ENCODE results near the gene PSEN2.

The PSEN2 gene

GRCh38 chr1:226888816-226889215, 18.4 kb downstream of the PSEN2 start:
- H3K36me3 ChIP-seq, result no peaks in the 10 kb centered on the region
- no peak overlapping the region for H3K4me3 ChIP-seq (ENCODE audit: low read depth in 1 of 2, low read length in 1 of 2)
- H3K27ac ChIP-seq, result no peak overlapping the region
- H3K27me3 ChIP-seq, result no peaks in the 10 kb centered on the region
- H3K4me1 ChIP-seq (ENCODE audit: control insufficient read depth in 1 of 2, insufficient read depth in 1 of 2, low read depth in 1 of 2, low read length in 1 of 2), result peaks cover 0 to 3% of the 10 kb centered on the region in 2 experiments
- H3K9me3 ChIP-seq, result no peaks in the 10 kb centered on the region
- TF ChIP-seq CTCF (IDR thresholded peaks at IDR 0.05), result no peak

GRCh38 chr1:226889616-226890330, 19.4 kb downstream of the PSEN2 start:
- no peak overlapping the region for H3K4me3 ChIP-seq (ENCODE audit: low read depth in 1 of 2, low read length in 1 of 2)
- no peak for TF ChIP-seq CTCF (IDR thresholded peaks at IDR 0.05)

GRCh38 chr1:226890331-226891108, 20.1 kb downstream of the PSEN2 start:
- TF ChIP-seq CTCF (IDR thresholded peaks at IDR 0.05), result no peak
- no peaks in the 10 kb centered on the region for H3K27me3 ChIP-seq
- H3K4me1 ChIP-seq (ENCODE audit: control insufficient read depth in 1 of 2, insufficient read depth in 1 of 2, low read depth in 1 of 2, low read length in 1 of 2), result no peaks in the 10 kb centered on the region
- no peak overlapping the region for H3K27ac ChIP-seq
- no peak overlapping the region for H3K4me3 ChIP-seq (ENCODE audit: low read depth in 1 of 2, low read length in 1 of 2)
- no peaks in the 10 kb centered on the region for H3K36me3 ChIP-seq
- H3K9me3 ChIP-seq, result no peaks in the 10 kb centered on the region

More at GRCh38 chr1:226889616-226890330, 19.4 kb downstream of the PSEN2 start:
- Histone ChIP-seq H3K36me3 (no peaks in the 10 kb centered on the region), H3K9me3 (no peaks in the 10 kb centered on the region), H3K4me1 (ENCODE audit: control insufficient read depth in 1 of 2, insufficient read depth in 1 of 2, low read depth in 1 of 2, low read length in 1 of 2) (peaks cover 0 to 2% of the 10 kb centered on the region in 2 experiments), H3K27ac (no peak overlapping the region), H3K27me3 (no peaks in the 10 kb centered on the region)

- Histone ChIP-seq H3K27me3 (no peaks in the 10 kb centered on the region), H3K27ac (no peak overlapping the region), H3K36me3 (no peaks in the 10 kb centered on the region), H3K4me1 (ENCODE audit: control insufficient read depth in 1 of 2, insufficient read depth in 1 of 2, low read depth in 1 of 2, low read length in 1 of 2) (no peaks in the 10 kb centered on the region), H3K9me3 (no peaks in the 10 kb centered on the region), H3K4me3 (ENCODE audit: low read depth in 1 of 2, low read length in 1 of 2) (no peak overlapping the region)
- TF ChIP-seq CTCF (IDR thresholded peaks at IDR 0.05), result no peak
These were observed 20.9 kb downstream of the PSEN2 start for GRCh38 chr1:226891346-226891745.

GRCh38 chr1:226891846-226892523, 21.6 kb downstream of the PSEN2 start:
- Histone ChIP-seq H3K4me3 (ENCODE audit: low read depth in 1 of 2, low read length in 1 of 2) (no peak overlapping the region), H3K4me1 (ENCODE audit: control insufficient read depth in 1 of 2, insufficient read depth in 1 of 2, low read depth in 1 of 2, low read length in 1 of 2) (no peaks in the 10 kb centered on the region), H3K36me3 (no peaks in the 10 kb centered on the region), H3K27me3 (no peaks in the 10 kb centered on the region), H3K9me3 (no peaks in the 10 kb centered on the region), H3K27ac (no peak overlapping the region)
- TF ChIP-seq CTCF (IDR thresholded peaks at IDR 0.05), result no peak

Data from neutrophil (primary cell).